Measurements from ENCODE around the gene EEPD1. TPM values are rescaled to one million over a fixed set of nuclear protein-coding genes. Genes with fewer than 3 reads are reported as not detected.

Gene EEPD1
- total RNA-seq, 1 experiment from 2014 or later: 48.0 TPM

GRCh38 chr7:36349626-36350025 lies 196.6 kb downstream of the EEPD1 start:
- H3K27me3 ChIP-seq (ENCODE audit: control insufficient read depth, insufficient read depth, low read length): no peaks in the 10 kb centered on the region
- BruUV-seq (replicated peaks): no TSS peak
- no peak overlapping the region for H3K4me3 ChIP-seq (ENCODE audit: low read depth in 2 of 2, low read length in 2 of 2)
- TF ChIP-seq REST (IDR thresholded peaks at IDR 0.05; ENCODE audit: insufficient read depth in 1 of 2, low read depth in 2 of 2, low read length in 1 of 2) (no peak), TCF7L2 (IDR thresholded peaks at IDR 0.05; ENCODE audit: low read depth, low read length) (no peak), SIN3A (IDR thresholded peaks at IDR 0.05; ENCODE audit: borderline replicate concordance, insufficient read depth, low read depth, low read length) (no peak), POLR2AphosphoS5 (IDR thresholded peaks at IDR 0.05; ENCODE audit: low read depth, low read length) (no peak)
- H3K27ac ChIP-seq (ENCODE audit: low read length): no peak overlapping the region
- H3K36me3 ChIP-seq (ENCODE audit: control insufficient read depth, insufficient read depth, low read length): no peaks in the 10 kb centered on the region
- ATAC-seq: no peak
- H3K9me3 ChIP-seq (ENCODE audit: control insufficient read depth, insufficient read depth, low read depth, low read length): no peaks in the 10 kb centered on the region; the same call in 1 of the 2 replicates
- in situ Hi-C loops (cut with HindIII; ENCODE audit: low pct_unique_long_range_greater_than_20kb, low sequenced_read_pairs) (no loop called here), intact Hi-C loops (cut with micrococcal nuclease; ENCODE audit: unreplicated experiment) (no loop called here)
- DNase-seq (ENCODE audit: low read depth, low spot score): no peak
- peaks cover 27% of the 10 kb centered on the region for H3K4me1 ChIP-seq (ENCODE audit: control insufficient read depth, insufficient read depth, low read length)
- POLR2A ChIA-PET: no interaction called here
- CTCF ChIA-PET: no interaction called here

Other genes starting within 250 kb of the EEPD1 start
- 238 TPM for gene ANLN, start 236.6 kb downstream of the EEPD1 start, total RNA-seq (2021; ENCODE audit: unreplicated experiment)

Measured in Panc1 (cell line).